ENCODE measurements around the gene CNKSR2.

Gene CNKSR2

GRCh38 chrX:21374163-21374993 lies at the start of gene CNKSR2:
CNKSR2 (plus strand) TSS chrX:21374418; CDS start chrX:21374898, 480 bp downstream.
- DNase-seq (ENCODE audit: low read depth in 2 of 2): peak; percentile 45 to 49

GRCh38 chrX:21354725-21355124 lies 19.5 kb upstream of the CNKSR2 start:
- DNase-seq (ENCODE audit: low read depth in 2 of 2): no peak

GRCh38 chrX:21355831-21356230 lies 18.4 kb upstream of the CNKSR2 start:
- DNase-seq (ENCODE audit: low read depth in 2 of 2): no peak

- no peak for DNase-seq (ENCODE audit: low read depth in 2 of 2)
Observed at GRCh38 chrX:21369613-21370012, 4.6 kb upstream of the CNKSR2 start.

- DNase-seq (ENCODE audit: low read depth in 2 of 2): no peak
Observed at GRCh38 chrX:21373001-21373400, 1.2 kb upstream of the CNKSR2 start.

- no peak for DNase-seq (ENCODE audit: low read depth in 2 of 2)
Observed at GRCh38 chrX:21373637-21374162, 518 bp upstream of the CNKSR2 start.

- no peak for DNase-seq (ENCODE audit: low read depth in 2 of 2)
Observed at GRCh38 chrX:21374994-21375707, 933 bp downstream of the CNKSR2 start.

GRCh38 chrX:21375708-21376009 lies 1.4 kb downstream of the CNKSR2 start:
- DNase-seq (ENCODE audit: low read depth in 2 of 2): no peak

- no peak for DNase-seq (ENCODE audit: low read depth in 2 of 2)
Observed at GRCh38 chrX:21376636-21377035, 2.4 kb downstream of the CNKSR2 start.

GRCh38 chrX:21379991-21380390 lies 5.8 kb downstream of the CNKSR2 start:
- no peak for DNase-seq (ENCODE audit: low read depth in 2 of 2)

- DNase-seq (ENCODE audit: low read depth in 2 of 2): no peak
Observed at GRCh38 chrX:21382715-21383114, 8.5 kb downstream of the CNKSR2 start.

GRCh38 chrX:21383546-21383945 lies 9.3 kb downstream of the CNKSR2 start:
- no peak for DNase-seq (ENCODE audit: low read depth in 2 of 2)

GRCh38 chrX:21384178-21384577 lies 10.0 kb downstream of the CNKSR2 start:
- no peak for DNase-seq (ENCODE audit: low read depth in 2 of 2)

GRCh38 chrX:21394792-21395191 lies 20.6 kb downstream of the CNKSR2 start:
- DNase-seq (ENCODE audit: low read depth in 2 of 2): no peak

- no peak for DNase-seq (ENCODE audit: low read depth in 2 of 2)
Observed at GRCh38 chrX:21398426-21398825, 24.2 kb downstream of the CNKSR2 start.

GRCh38 chrX:21400408-21401121 lies 26.3 kb downstream of the CNKSR2 start:
- no peak for DNase-seq (ENCODE audit: low read depth in 2 of 2)

- DNase-seq (ENCODE audit: low read depth in 2 of 2): no peak
Observed at GRCh38 chrX:21408307-21408706, 34.1 kb downstream of the CNKSR2 start.

- no peak for DNase-seq (ENCODE audit: low read depth in 2 of 2)
Observed at GRCh38 chrX:21408788-21409187, 34.6 kb downstream of the CNKSR2 start.

- no peak for DNase-seq (ENCODE audit: low read depth in 2 of 2)
Observed at GRCh38 chrX:21412029-21412428, 37.8 kb downstream of the CNKSR2 start.

GRCh38 chrX:21412883-21413282 lies 38.7 kb downstream of the CNKSR2 start:
- DNase-seq (ENCODE audit: low read depth in 2 of 2): no peak

- no peak for DNase-seq (ENCODE audit: low read depth in 2 of 2)
Observed at GRCh38 chrX:21427086-21427485, 52.9 kb downstream of the CNKSR2 start.

- DNase-seq (ENCODE audit: low read depth in 2 of 2): no peak
Observed at GRCh38 chrX:21437036-21437435, 62.8 kb downstream of the CNKSR2 start.

All from activated CD8-positive, alpha-beta memory T cell treated with anti-CD3 and anti-CD28 coated beads for 4 hours (primary cell).